ENCODE measurements around the gene ELFN2.
A peak's percentile ranks its signal among the peaks of the same experiment; 100 is the strongest.

ELFN2 gene

DNA sequence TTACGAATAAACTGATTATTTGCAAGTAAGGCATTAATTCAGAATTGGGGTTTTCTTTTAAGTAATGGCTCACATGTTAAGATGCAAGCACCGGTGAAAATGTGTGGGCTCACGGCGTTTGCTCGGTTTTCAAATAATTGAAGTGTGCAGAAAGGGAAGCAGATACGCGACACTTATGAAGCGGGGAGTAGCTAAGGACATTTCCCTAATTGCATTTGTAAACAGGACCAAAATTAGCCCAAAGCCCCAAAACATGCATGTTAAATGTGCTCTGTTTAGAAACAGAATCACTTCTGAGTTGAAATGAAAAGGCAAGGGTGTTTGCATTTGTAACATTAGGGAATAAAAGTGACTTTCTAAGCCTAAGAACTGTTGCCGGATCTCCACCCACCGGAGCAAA, 61.3 kb downstream of the ELFN2 start:
- Histone ChIP-seq H3K9me3 (ENCODE audit: control insufficient read depth, low read length) (no peaks in the 10 kb centered on the region), H3K4me1 (ENCODE audit: control insufficient read depth, insufficient read depth, low read length) (no peaks in the 10 kb centered on the region), H3K27me3 (replicated peaks; ENCODE audit: control insufficient read depth, insufficient read depth, low read length) (peaks cover 43% of the 10 kb centered on the region), H3K4me3 (ENCODE audit: low read length) (no peak overlapping the region), H3K36me3 (ENCODE audit: control insufficient read depth, insufficient read depth, low read length, severe bottlenecking) (no peaks in the 10 kb centered on the region), H3K9ac (ENCODE audit: low read length) (no peak overlapping the region)
- DNase-seq (ENCODE audit: low read depth) = no peak

DNA sequence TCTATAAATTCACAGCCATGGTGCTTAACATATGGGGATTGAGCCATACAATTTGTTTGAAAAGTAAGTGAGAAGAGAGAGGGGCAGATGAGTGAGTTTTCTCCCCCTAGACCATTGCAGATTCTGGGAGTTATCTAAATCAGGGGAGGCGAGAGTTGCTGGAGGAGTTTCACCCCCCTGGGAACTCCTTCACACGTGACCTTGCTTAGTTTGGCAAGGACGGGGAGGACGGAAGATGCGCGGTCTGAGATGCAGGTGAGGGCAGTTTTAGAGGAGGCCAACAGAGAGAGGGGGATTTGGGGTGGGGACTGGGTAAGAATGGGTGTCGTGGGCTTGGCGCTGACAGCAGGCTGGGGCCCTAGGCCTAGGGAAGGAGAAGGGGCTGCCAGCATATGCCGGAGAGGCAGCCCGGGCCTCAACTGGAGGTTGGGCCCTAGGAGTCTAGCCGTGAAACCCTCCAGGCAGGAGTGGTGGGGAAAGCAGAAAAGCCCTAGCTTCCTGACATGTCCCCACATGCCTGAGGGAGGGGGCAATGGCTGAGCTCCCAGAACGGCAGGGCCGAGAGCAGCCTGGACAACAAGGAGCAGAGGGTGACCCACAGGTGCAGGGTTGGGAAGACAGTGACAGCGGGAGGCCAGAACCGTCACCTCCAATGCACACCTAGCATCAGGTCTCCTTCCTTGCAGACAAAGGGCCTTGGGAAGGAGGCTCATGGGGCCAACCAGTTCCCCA, 63.9 kb downstream of the ELFN2 start:
- DNase-seq (ENCODE audit: low read depth) = no peak
- no peaks in the 10 kb centered on the region for H3K36me3 ChIP-seq (ENCODE audit: control insufficient read depth, insufficient read depth, low read length, severe bottlenecking)
- H3K9me3 ChIP-seq (ENCODE audit: control insufficient read depth, low read length) = no peaks in the 10 kb centered on the region
- H3K4me1 ChIP-seq (ENCODE audit: control insufficient read depth, insufficient read depth, low read length) = no peaks in the 10 kb centered on the region
- peaks cover 59% of the 10 kb centered on the region for H3K27me3 ChIP-seq (replicated peaks; ENCODE audit: control insufficient read depth, insufficient read depth, low read length)
- no peak overlapping the region for H3K4me3 ChIP-seq (ENCODE audit: low read length)
- no peak overlapping the region for H3K9ac ChIP-seq (ENCODE audit: low read length)

DNA sequence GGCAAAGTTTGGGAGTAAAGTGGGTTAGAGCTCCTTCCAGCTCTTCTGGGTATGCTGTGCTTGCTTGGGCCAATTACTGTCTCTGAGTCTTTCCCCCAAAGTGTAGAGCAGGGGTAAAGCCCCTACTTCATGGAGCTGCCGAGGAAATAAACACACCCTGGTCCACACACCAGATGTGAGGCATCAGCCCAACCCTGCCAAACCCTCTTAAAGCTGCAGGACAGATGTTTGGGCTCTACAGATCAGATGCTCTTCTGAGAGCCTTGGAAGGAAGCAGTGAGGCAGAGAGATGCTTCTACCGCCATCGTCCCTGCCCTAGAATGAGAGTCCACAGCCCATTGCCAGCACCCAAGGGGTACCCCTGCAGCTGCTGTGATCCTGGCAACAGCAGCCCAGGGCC, 64.7 kb downstream of the ELFN2 start:
- Histone ChIP-seq H3K4me3 (ENCODE audit: low read length) (no peak overlapping the region), H3K9ac (ENCODE audit: low read length) (no peak overlapping the region), H3K4me1 (ENCODE audit: control insufficient read depth, insufficient read depth, low read length) (no peaks in the 10 kb centered on the region), H3K27me3 (replicated peaks; ENCODE audit: control insufficient read depth, insufficient read depth, low read length) (peaks cover 67% of the 10 kb centered on the region), H3K9me3 (ENCODE audit: control insufficient read depth, low read length) (no peaks in the 10 kb centered on the region), H3K36me3 (ENCODE audit: control insufficient read depth, insufficient read depth, low read length, severe bottlenecking) (no peaks in the 10 kb centered on the region)
- peak; percentile 13 for DNase-seq (ENCODE audit: low read depth)

- Histone ChIP-seq H3K9ac (ENCODE audit: low read length) (no peak overlapping the region), H3K36me3 (ENCODE audit: control insufficient read depth, insufficient read depth, low read length, severe bottlenecking) (no peaks in the 10 kb centered on the region), H3K27me3 (replicated peaks; ENCODE audit: control insufficient read depth, insufficient read depth, low read length) (peaks cover 90% of the 10 kb centered on the region), H3K9me3 (ENCODE audit: control insufficient read depth, low read length) (peaks cover 3% of the 10 kb centered on the region), H3K4me3 (ENCODE audit: low read length) (no peak overlapping the region), H3K4me1 (ENCODE audit: control insufficient read depth, insufficient read depth, low read length) (no peaks in the 10 kb centered on the region)
- no peak for DNase-seq (ENCODE audit: low read depth)
These were observed 68.4 kb downstream of the ELFN2 start for GRCh38 chr22:37358917-37359316.

DNA sequence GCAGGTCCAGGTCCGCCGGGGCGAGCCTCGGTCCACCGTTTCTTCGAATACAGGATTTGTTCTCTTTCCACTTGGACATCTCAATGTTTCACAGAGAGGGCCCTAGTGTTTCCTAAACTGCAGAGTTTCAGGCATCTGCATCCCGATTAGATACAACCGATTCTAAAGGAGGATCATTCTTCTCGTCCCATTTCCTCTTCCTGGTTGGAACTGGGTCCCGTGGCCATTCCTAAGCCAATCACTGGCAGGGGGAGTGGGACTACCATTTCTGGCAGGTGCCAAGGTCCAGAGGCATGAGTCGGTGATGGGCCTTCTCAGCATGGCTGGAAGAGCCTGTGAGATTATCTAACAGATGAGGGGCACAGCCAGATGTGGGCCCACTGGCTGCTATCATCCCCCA, 68.9 kb downstream of the ELFN2 start:
- no peaks in the 10 kb centered on the region for H3K36me3 ChIP-seq (ENCODE audit: control insufficient read depth, insufficient read depth, low read length, severe bottlenecking)
- no peak overlapping the region for H3K9ac ChIP-seq (ENCODE audit: low read length)
- peaks cover 90% of the 10 kb centered on the region for H3K27me3 ChIP-seq (replicated peaks; ENCODE audit: control insufficient read depth, insufficient read depth, low read length)
- H3K4me3 ChIP-seq (ENCODE audit: low read length) = no peak overlapping the region
- DNase-seq (ENCODE audit: low read depth) = no peak
- H3K9me3 ChIP-seq (ENCODE audit: control insufficient read depth, low read length) = peaks cover 3% of the 10 kb centered on the region
- no peaks in the 10 kb centered on the region for H3K4me1 ChIP-seq (ENCODE audit: control insufficient read depth, insufficient read depth, low read length)

GRCh38 chr22:37357446-37358075, 69.7 kb downstream of the ELFN2 start:
- Histone ChIP-seq H3K4me1 (ENCODE audit: control insufficient read depth, insufficient read depth, low read length) (no peaks in the 10 kb centered on the region), H3K9me3 (ENCODE audit: control insufficient read depth, low read length) (peaks cover 3% of the 10 kb centered on the region), H3K36me3 (ENCODE audit: control insufficient read depth, insufficient read depth, low read length, severe bottlenecking) (no peaks in the 10 kb centered on the region), H3K9ac (ENCODE audit: low read length) (no peak overlapping the region), H3K4me3 (ENCODE audit: low read length) (no peak overlapping the region), H3K27me3 (replicated peaks; ENCODE audit: control insufficient read depth, insufficient read depth, low read length) (peaks cover 90% of the 10 kb centered on the region)
- no peak for DNase-seq (ENCODE audit: low read depth)

- H3K4me3 ChIP-seq (ENCODE audit: low read length) = no peak overlapping the region
- peaks cover 87% of the 10 kb centered on the region for H3K27me3 ChIP-seq (replicated peaks; ENCODE audit: control insufficient read depth, insufficient read depth, low read length)
- H3K9me3 ChIP-seq (ENCODE audit: control insufficient read depth, low read length) = peaks cover 3% of the 10 kb centered on the region
- no peak for DNase-seq (ENCODE audit: low read depth)
- H3K9ac ChIP-seq (ENCODE audit: low read length) = no peak overlapping the region
- H3K36me3 ChIP-seq (ENCODE audit: control insufficient read depth, insufficient read depth, low read length, severe bottlenecking) = no peaks in the 10 kb centered on the region
- no peaks in the 10 kb centered on the region for H3K4me1 ChIP-seq (ENCODE audit: control insufficient read depth, insufficient read depth, low read length)
These were observed 70.4 kb downstream of the ELFN2 start for GRCh38 chr22:37356922-37357321.

- peaks cover 87% of the 10 kb centered on the region for H3K27me3 ChIP-seq (replicated peaks; ENCODE audit: control insufficient read depth, insufficient read depth, low read length)
- H3K4me3 ChIP-seq (ENCODE audit: low read length) = no peak overlapping the region
- no peaks in the 10 kb centered on the region for H3K4me1 ChIP-seq (ENCODE audit: control insufficient read depth, insufficient read depth, low read length)
These were observed 72.1 kb downstream of the ELFN2 start for GRCh38 chr22:37355174-37355573.

DNA sequence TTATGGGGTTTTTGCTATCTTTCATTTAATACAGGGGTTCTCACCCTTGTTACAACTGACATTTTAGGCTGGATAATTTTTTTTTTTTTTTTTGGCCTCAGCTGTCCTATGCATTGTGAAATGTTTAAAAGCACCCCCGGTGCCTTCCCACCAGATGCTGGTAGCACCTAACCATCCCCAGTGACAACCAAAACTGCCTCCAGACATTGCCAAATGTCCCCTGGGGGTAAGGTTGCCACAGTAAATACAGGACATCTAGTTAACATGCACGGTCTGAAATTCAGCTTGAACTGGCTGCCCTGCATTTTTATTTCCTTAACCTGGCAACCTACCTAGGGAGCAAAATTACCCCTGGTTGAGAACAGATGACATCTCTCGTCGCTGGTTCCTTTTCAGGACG, 72.6 kb downstream of the ELFN2 start:
- no peak overlapping the region for H3K9ac ChIP-seq (ENCODE audit: low read length)

More at GRCh38 chr22:37355174-37355573, 72.1 kb downstream of the ELFN2 start:
- no peak overlapping the region for H3K9ac ChIP-seq (ENCODE audit: low read length)
- DNase-seq (ENCODE audit: low read depth) = no peak
- no peaks in the 10 kb centered on the region for H3K36me3 ChIP-seq (ENCODE audit: control insufficient read depth, insufficient read depth, low read length, severe bottlenecking)
- H3K9me3 ChIP-seq (ENCODE audit: control insufficient read depth, low read length) = peaks cover 3% of the 10 kb centered on the region

DNA sequence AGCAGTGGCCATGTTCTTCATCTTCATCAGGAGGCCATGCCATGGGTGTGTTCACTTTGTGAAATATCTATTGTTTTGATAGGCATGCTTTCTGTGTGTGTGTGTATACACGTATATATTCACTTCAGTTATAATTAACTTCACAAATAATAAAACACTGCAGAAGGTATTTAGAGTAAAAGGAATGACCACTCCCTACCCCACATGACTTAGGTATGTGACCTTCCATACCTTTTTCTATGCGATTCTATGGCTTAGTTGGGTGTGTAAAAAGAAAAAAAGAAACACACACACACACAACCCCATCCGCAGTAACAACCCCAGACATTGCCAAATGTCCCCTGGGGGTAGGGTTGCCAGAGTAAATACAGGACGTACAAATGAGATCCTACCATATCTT, 73.0 kb downstream of the ELFN2 start:
- Histone ChIP-seq H3K9ac (ENCODE audit: low read length) (no peak overlapping the region), H3K36me3 (ENCODE audit: control insufficient read depth, insufficient read depth, low read length, severe bottlenecking) (no peaks in the 10 kb centered on the region), H3K9me3 (ENCODE audit: control insufficient read depth, low read length) (peaks cover 3% of the 10 kb centered on the region), H3K4me3 (ENCODE audit: low read length) (no peak overlapping the region), H3K4me1 (ENCODE audit: control insufficient read depth, insufficient read depth, low read length) (no peaks in the 10 kb centered on the region), H3K27me3 (replicated peaks; ENCODE audit: control insufficient read depth, insufficient read depth, low read length) (peaks cover 78% of the 10 kb centered on the region)
- DNase-seq (ENCODE audit: low read depth) = no peak

More for the DNA sequence above, 72.6 kb downstream of the ELFN2 start:
- no peaks in the 10 kb centered on the region for H3K4me1 ChIP-seq (ENCODE audit: control insufficient read depth, insufficient read depth, low read length)
- H3K4me3 ChIP-seq (ENCODE audit: low read length) = no peak overlapping the region
- H3K27me3 ChIP-seq (replicated peaks; ENCODE audit: control insufficient read depth, insufficient read depth, low read length) = peaks cover 82% of the 10 kb centered on the region
- H3K9me3 ChIP-seq (ENCODE audit: control insufficient read depth, low read length) = peaks cover 3% of the 10 kb centered on the region
- no peak for DNase-seq (ENCODE audit: low read depth)
- H3K36me3 ChIP-seq (ENCODE audit: control insufficient read depth, insufficient read depth, low read length, severe bottlenecking) = no peaks in the 10 kb centered on the region

GRCh38 chr22:37353839-37354238, 73.4 kb downstream of the ELFN2 start:
- peak; percentile 34 for DNase-seq (ENCODE audit: low read depth)
- Histone ChIP-seq H3K9ac (ENCODE audit: low read length) (no peak overlapping the region), H3K9me3 (ENCODE audit: control insufficient read depth, low read length) (peaks cover 3% of the 10 kb centered on the region), H3K36me3 (ENCODE audit: control insufficient read depth, insufficient read depth, low read length, severe bottlenecking) (no peaks in the 10 kb centered on the region), H3K27me3 (replicated peaks; ENCODE audit: control insufficient read depth, insufficient read depth, low read length) (peaks cover 78% of the 10 kb centered on the region), H3K4me1 (ENCODE audit: control insufficient read depth, insufficient read depth, low read length) (no peaks in the 10 kb centered on the region), H3K4me3 (ENCODE audit: low read length) (no peak overlapping the region)
